B cell (primary cell): Measurements from ENCODE around the gene LRP1. TPM values are rescaled to one million over a fixed set of nuclear protein-coding genes. Genes with fewer than 3 reads are reported as not detected.

ENCODE experiments used
- ATAC-seq: fragments of 200-7000 bp; cut with Tn5 transposase; one replicate; pipeline ENCODE4 v1.10.0; 2021; ENCODE audit warnings: low read depth, mild to moderate bottlenecking, moderate number of reproducible peaks, moderate library complexity
- CTCF ChIA-PET: fragments of 350-600 bp; sonication (Branson Sonifier 250); formaldehyde crosslinking; loops from one replicate; lab custom pipeline; 2021; ENCODE audit warnings: antibody characterized with exemption, inconsistent platforms; lab: Charles Lee
- POLR2A ChIA-PET: fragments of 350-600 bp; sonication (Branson Sonifier 250); formaldehyde crosslinking; loops from one replicate; lab custom pipeline; 2021; ENCODE audit warnings: antibody characterized with exemption; lab: Charles Lee
- DNase-seq: peaks from one replicate; pipeline ENCODE4 v3.0.0; 2013
- H2AFZ ChIP-seq: 2 replicates; pipeline ENCODE4 v1.6.1; 2012; ENCODE audit warnings: mild to moderate bottlenecking, low read depth, low read length; ENCODE audit not compliant: insufficient read depth, poor library complexity, severe bottlenecking
- H3K27ac ChIP-seq, 2 donors: 1 replicate in 1 of 2; 2 replicates in 1 of 2; pipeline ENCODE4 v1.5.1; 2012 to 2013; ENCODE audit warnings: low read length in 2 of 2, mild to moderate bottlenecking in 2 of 2, moderate library complexity in 1 of 2
- H3K27me3 ChIP-seq, 4 experiments: fragments of 200-600 bp in 1 of 4; sonication (generic) in 1 of 4; replicated peaks in 1 of 4; 1 replicate in 2 of 4; 2 replicates in 2 of 4; pipeline versions ENCODE4 v1.6.1 to v1.7.0; 2013 to 2016; ENCODE audit warnings: low read length in 3 of 4, mild to moderate bottlenecking in 2 of 4, mixed read lengths in 1 of 4, moderate library complexity in 1 of 4; ENCODE audit not compliant: insufficient read depth in 4 of 4, control insufficient read depth in 3 of 4; ENCODE audit errors: control extremely low read depth in 1 of 4
- H3K36me3 ChIP-seq, 2 experiments: replicated peaks in 1 of 2; 1 replicate in 1 of 2; 2 replicates in 1 of 2; pipeline versions ENCODE4 v1.6.1 to v1.7.1; 2013; ENCODE audit warnings: low read length in 1 of 2; ENCODE audit not compliant: insufficient read depth in 2 of 2, control insufficient read depth in 1 of 2; ENCODE audit errors: control extremely low read depth in 1 of 2, extremely low read depth in 1 of 2
- H3K4me1 ChIP-seq, 2 donors: fragments of 200-600 bp in 1 of 2; sonication (generic) in 1 of 2; 1 replicate in 1 of 2; 2 replicates in 1 of 2; pipeline versions ENCODE4 v1.5.1 to v1.6.1; 2013 to 2017; ENCODE audit warnings: low read length in 2 of 2; ENCODE audit not compliant: control insufficient read depth in 2 of 2, insufficient read depth in 2 of 2
- H3K4me2 ChIP-seq: replicated peaks from 2 replicates; pipeline ENCODE3; 2012; ENCODE audit warnings: mild to moderate bottlenecking, low read depth, low read length; ENCODE audit not compliant: poor library complexity, severe bottlenecking
- H3K4me3 ChIP-seq, 5 experiments: fragments of 200-600 bp in 1 of 5; sonication (generic) in 1 of 5; 1 replicate in 3 of 5; 2 replicates in 2 of 5; pipeline versions ENCODE4 v1.5.1 to v1.7.0; 2011 to 2016; ENCODE audit warnings: low read length in 4 of 5, mild to moderate bottlenecking in 4 of 5, low read depth in 2 of 5, control low read depth in 1 of 5, moderate library complexity in 1 of 5; ENCODE audit not compliant: insufficient read depth in 1 of 5; ENCODE audit errors: control extremely low read depth in 1 of 5, extremely low read depth in 1 of 5
- H3K79me2 ChIP-seq: fragments of 200-600 bp; sonication (generic); one replicate; pipeline ENCODE4 v1.6.0; 2016; ENCODE audit warnings: low read length; ENCODE audit not compliant: control insufficient read depth, insufficient read depth
- H3K9ac ChIP-seq: fragments of 200-600 bp; sonication (generic); 2 replicates; pipeline ENCODE4 v1.6.1; 2017; ENCODE audit warnings: mild to moderate bottlenecking, low read length, moderate library complexity
- H3K9me3 ChIP-seq, 3 donors: one replicate each; pipeline versions ENCODE4 v1.6.1 to v1.7.1; 2013; ENCODE audit warnings: low read length in 2 of 3; ENCODE audit not compliant: control insufficient read depth in 2 of 3, insufficient read depth in 1 of 3; ENCODE audit errors: control extremely low read depth in 1 of 3
- H4K20me1 ChIP-seq: 2 replicates; pipeline ENCODE4 v1.6.0; 2012; ENCODE audit warnings: mild to moderate bottlenecking, low read length; ENCODE audit not compliant: insufficient read depth, control insufficient read depth, poor library complexity, severe bottlenecking
- H3K27ac Mint-ChIP-seq: one replicate; pipeline ENCODE4 v1.8.0; 2021; ENCODE audit warnings: mixed read lengths
- H3K27me3 Mint-ChIP-seq: one replicate; pipeline ENCODE4 v1.8.0; 2021; ENCODE audit warnings: mixed read lengths
- H3K4me1 Mint-ChIP-seq: one replicate; pipeline ENCODE4 v1.8.0; 2021; ENCODE audit warnings: mixed read lengths
- H3K4me3 Mint-ChIP-seq: one replicate; pipeline ENCODE4 v1.8.0; 2021; ENCODE audit warnings: mixed read lengths
- H3K9me3 Mint-ChIP-seq: one replicate; pipeline ENCODE4 v1.8.0; 2022; ENCODE audit warnings: mixed read lengths; ENCODE audit not compliant: insufficient read depth
- EZH2 ChIP-seq: IDR thresholded peaks from 2 replicates; pipeline ENCODE4 v1.6.1; 2012; ENCODE audit warnings: borderline replicate concordance, low read depth, mild to moderate bottlenecking, moderate library complexity, low read length; ENCODE audit not compliant: insufficient read depth, poor library complexity, severe bottlenecking
- WGBS: methylation state at CpG from one replicate; pipeline ENCODE4 v1.1.5; 2013; ENCODE audit warnings: missing lambda C conversion rate; ENCODE audit not compliant: insufficient coverage; 5-methylcytosine and 5-hydroxymethylcytosine counted together
- intact Hi-C: fragments of 100-400 bp; cut with micrococcal nuclease; formaldehyde crosslinking; loops from one replicate; pipeline ENCODE4 v1.10.0; 2022
- polyA plus RNA-seq: library from polyadenylated mRNA; depleted of rRNA; stranded (reverse); fragments of >200 nt; gene quantifications from 2 replicates; pipeline ENCODE4 v1.2.3, GENCODE V29; 2012
- total RNA-seq, 2 donors: library from RNA; stranded (reverse); fragments of 120-200 nt in 1 of 2; gene quantifications; 1 replicate in 1 of 2; 2 replicates in 1 of 2; pipeline versions ENCODE4 v1.2.3 to v1.2.4, GENCODE V29; 2013 to 2022
- TF ChIP-seq, protein P1 (sequence below): fragments of 200-600 bp; IDR thresholded peaks from one replicate; pipeline ENCODE4 v1.8.0; 2022; ENCODE audit warnings: antibody characterized with exemption, mild to moderate bottlenecking

The LRP1 gene
- total and polyA plus RNA-seq, 2 donors (not counting 1 experiment from before 2014, with no cell fraction given): 2.0 to 4.1 TPM

DNA sequence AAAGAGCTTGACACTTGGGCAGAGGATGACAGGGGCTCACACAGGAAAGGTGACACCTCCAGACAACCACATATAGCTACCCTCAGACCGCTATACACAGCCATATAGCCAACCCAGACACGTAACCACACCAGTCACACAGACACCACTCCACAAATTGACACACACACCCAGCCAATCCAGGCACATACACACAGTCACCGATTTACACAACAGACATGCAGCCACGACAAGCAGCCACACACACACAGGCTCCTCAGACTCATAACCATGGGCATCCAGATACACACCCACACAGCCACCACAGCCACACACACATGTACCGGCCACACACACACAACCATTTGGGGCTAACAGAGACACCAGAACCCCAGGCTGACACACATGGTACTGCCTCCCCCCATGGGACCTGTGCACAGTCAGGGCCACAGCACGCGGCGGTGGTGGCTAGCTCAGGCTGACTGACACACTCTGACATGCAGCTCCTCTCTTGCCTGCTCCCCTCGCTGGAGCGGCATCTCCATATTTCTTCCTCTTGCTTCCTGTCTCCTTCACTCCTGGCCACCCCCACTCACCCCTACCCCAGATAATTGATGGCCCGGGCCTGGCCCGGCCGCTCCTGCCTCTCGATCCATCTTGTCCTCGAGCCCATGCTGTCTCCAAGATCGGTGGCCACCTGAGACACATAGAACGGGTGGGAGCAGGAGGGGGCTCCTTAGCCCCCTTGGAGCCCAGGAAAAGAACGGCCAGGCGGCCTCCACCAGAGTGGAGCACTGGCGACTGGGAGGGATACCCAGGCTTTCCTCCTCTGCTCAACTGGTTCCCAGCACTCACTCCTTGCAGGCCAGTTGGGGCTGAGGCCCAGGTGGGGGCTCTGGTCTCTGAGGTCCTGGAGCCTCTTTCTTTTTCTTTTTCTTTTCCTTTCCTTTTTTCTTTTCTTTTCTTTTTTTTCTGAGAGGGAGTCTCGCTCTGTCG lies 95.2 kb downstream of the LRP1 start:
- WGBS: 33% methylated on average over 20 of the region's 22 CpGs
- ATAC-seq (no peak), DNase-seq (peak; percentile 48)
- H2AFZ ChIP-seq: no peak overlapping the region
- peaks cover 22% of the 10 kb centered on the region for H4K20me1 ChIP-seq
- CTCF ChIA-PET: interaction anchor here (0.6 to 31.1 kb wide), 4 partner anchors 7 to 109 kb away, joined by 3 to 838 read pairs (median 182); partner anchors contain the start of gene NXPH4
- Mint-ChIP-seq H3K27me3 (peaks cover 55% of the 10 kb centered on the region), H3K27ac (no peak overlapping the region), H3K4me3 (peak overlapping the region; percentile 49), H3K4me1 (peaks cover 69% of the 10 kb centered on the region), H3K9me3 (no peaks in the 10 kb centered on the region)
- H3K4me2 ChIP-seq: no peak overlapping the region
- no peaks in the 10 kb centered on the region for H3K36me3 ChIP-seq
- no peak overlapping the region for H3K27ac ChIP-seq
- no peak overlapping the region for H3K4me3 ChIP-seq
- TF ChIP-seq EZH2: peak; percentile 14
- TF ChIP-seq, protein P1, sequence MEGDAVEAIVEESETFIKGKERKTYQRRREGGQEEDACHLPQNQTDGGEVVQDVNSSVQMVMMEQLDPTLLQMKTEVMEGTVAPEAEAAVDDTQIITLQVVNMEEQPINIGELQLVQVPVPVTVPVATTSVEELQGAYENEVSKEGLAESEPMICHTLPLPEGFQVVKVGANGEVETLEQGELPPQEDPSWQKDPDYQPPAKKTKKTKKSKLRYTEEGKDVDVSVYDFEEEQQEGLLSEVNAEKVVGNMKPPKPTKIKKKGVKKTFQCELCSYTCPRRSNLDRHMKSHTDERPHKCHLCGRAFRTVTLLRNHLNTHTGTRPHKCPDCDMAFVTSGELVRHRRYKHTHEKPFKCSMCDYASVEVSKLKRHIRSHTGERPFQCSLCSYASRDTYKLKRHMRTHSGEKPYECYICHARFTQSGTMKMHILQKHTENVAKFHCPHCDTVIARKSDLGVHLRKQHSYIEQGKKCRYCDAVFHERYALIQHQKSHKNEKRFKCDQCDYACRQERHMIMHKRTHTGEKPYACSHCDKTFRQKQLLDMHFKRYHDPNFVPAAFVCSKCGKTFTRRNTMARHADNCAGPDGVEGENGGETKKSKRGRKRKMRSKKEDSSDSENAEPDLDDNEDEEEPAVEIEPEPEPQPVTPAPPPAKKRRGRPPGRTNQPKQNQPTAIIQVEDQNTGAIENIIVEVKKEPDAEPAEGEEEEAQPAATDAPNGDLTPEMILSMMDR: no peak
- POLR2A ChIA-PET: interaction anchor here (1.3 to 7.5 kb wide), 2 partner anchors 10 to 15 kb away, joined by 3 to 89 read pairs; a partner anchor contains a TSS
- H3K79me2 ChIP-seq: peaks cover 5% of the 10 kb centered on the region
- no peak overlapping the region for H3K9ac ChIP-seq
- intact Hi-C loops: no loop called here
- H3K27me3 ChIP-seq: peaks cover 0 to 90% (median 58%) of the 10 kb centered on the region in 4 experiments
- peaks cover 80 to 81% of the 10 kb centered on the region in 2 donors for H3K4me1 ChIP-seq
- H3K9me3 ChIP-seq: peaks cover 0 to 48% (median 0%) of the 10 kb centered on the region in 3 donors
